NCI-H2081 treated with DMSO at 0.1 percent for 48 hours (cell line): Measurements from ENCODE around the gene XPR1.
"Not testable (repeated sequence)": the region's sequence is repeated elsewhere in the genome, so short reads cannot be mapped to it uniquely, and the experiment has no call there.

Experiments used
- DNase-seq: peaks from one replicate; lab custom pipeline; 2025; lab: John Stamatoyannopoulos, UW

XPR1 gene

DNA sequence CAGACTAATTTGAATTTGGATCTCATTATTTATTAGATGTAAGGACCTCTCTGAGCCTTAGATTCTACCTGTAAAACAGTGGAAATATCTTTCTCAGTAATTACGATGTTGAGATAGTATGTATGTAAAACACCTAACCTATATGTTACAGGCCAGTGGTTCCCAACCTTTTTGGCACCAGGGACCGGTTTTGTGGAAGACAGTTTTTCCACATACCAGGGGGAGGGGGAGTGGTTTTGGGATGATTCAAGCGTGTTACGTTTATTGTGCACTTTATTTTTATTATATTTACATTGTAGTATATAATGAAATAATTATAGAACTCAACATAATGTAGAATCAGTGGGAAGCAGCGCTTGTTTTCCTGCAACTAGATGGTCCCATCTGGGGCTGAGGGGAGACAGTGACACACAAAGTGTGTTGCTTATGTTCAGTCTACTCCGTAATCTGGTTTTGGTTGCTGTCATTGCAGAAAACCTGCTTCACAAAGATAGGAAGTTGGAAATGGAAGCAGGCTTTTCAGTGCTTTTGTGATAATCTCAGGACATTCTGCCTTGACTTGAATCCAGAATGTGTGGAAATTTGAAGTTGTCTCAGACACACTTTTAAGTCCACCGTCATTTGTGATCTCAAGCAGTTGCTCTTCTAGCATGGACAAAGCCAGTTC is 12.8 kb downstream of the XPR1 start:
- no peak for DNase-seq

DNA sequence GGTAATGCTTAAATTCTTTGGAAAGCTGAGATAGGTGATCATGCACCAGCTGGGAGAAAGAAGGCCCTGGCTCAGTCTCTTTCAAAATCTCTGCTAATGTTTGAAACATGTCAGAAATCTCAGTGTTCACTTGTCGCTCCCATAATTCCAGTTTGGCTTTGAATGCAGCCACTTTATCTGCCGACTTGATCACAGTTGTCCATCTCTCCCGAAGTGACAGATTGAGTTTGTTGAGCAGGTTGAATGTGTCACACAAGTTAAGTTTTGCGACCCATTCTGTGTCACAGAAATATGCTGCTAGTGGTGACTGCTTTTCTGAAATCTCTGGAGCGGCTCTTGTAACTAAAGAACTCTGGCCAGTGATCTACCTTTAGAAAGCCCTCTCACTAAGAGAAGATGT is 13.4 kb downstream of the XPR1 start:
- DNase-seq = not testable (repeated sequence)

- no peak for DNase-seq
Measured at GRCh38 chr1:180646093-180646492, 14.3 kb downstream of the XPR1 start.

GRCh38 chr1:180646547-180646946 is 14.7 kb downstream of the XPR1 start:
- DNase-seq = no peak

- no peak for DNase-seq
Measured at GRCh38 chr1:180652792-180653191, 21.0 kb downstream of the XPR1 start.

DNA sequence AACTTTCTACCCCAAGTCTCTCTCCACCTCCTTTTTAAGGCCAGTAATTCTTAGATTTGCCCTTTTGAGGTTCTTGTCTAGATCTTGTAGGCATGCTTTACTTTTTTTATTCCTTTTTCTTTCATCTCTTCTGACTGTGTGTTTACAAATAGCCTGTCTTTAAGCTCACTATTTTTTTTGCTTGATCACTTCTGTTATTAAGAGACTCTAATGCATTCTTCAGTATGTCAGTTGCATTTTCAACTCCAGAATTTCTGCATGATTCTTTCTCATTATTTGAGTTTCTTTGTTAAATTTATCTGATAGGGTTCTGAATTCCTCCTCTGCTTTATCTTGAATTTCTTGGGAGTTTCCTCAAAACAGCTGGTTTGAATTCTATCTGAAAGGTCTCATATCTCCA is 30.9 kb downstream of the XPR1 start:
- no peak for DNase-seq

DNA sequence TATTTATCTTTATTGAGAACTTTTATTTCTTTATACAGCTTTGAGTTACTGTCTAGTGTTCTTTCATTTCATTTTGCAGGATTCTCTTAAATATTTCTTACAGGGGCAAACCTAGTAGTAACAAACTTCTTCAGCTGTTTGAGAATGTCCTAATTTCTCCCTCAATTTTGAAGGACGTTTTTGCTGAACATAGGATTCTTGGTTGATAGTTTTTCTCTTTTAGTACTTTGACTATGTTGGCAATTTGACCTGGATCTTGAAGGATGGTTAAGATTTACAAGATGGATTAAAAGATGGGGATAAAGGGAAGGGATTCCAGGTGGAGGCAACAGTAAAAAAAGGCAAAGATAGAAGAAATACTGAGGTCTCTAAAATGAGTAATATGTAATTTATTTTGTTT is 38.9 kb downstream of the XPR1 start:
- no peak for DNase-seq

GRCh38 chr1:180672105-180672504 is 40.3 kb downstream of the XPR1 start:
- no peak for DNase-seq

- DNase-seq = no peak
Measured at GRCh38 chr1:180672505-180672904, 40.7 kb downstream of the XPR1 start.

DNA sequence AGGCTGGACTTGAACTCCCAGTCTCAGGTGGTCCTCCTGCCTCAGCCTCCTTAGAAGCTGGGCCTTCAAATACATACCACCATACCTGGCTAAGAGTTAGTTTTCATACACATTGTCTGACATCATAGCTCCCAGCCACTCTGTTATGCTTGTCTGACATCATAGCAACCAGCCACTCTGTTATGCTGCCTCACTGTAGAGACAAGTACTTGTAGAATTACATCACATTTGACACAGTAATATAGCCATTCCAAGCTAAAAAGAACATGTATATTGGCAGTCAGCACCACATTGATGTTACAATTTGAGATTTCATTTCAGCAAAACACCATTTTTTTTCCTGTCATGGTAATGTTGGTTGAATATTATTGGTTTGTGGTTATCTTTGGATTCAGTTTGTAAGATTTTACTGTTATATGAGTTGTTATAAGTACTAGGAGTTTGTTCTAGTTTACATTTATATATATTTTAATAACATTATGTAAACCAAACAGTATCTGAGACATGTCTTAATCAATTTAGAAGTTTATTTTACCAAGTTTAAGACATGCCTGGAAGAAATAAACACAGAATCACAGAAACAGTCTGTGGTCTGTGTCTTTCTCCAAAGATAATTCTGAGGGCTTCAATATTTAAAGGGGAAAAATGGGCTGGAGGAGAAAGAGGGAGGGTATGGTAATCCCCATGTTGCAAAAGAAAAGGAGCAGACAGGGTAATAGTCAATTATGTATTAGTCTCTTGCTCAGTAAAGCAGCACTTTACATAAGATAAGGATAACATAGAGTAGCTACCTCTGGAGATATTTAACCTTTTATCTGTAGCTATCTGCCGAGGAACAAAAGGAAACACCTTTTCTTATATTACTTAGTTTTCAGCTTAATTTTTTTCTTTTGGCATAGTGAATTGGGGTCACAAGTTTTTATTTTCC is 43.0 kb downstream of the XPR1 start:
- DNase-seq = no peak

DNA sequence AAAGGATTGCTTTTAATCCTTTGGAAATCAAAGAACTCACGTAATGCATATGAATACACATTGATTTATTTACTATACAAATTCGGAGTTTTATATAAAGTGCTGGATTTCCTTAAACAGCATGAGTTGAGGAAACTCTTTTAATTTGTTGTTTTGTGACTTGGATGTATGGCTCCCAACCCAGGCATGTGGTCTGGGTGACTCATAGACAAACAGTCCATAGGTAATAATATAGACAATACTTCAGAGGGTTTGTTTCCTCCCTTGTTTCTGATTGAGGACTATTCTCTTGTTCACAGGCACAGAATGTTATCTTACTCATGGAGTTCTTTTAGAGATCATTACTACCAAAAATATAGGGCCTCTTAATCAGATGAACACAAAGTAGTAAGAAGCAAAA is 43.8 kb downstream of the XPR1 start:
- DNase-seq = no peak

DNA sequence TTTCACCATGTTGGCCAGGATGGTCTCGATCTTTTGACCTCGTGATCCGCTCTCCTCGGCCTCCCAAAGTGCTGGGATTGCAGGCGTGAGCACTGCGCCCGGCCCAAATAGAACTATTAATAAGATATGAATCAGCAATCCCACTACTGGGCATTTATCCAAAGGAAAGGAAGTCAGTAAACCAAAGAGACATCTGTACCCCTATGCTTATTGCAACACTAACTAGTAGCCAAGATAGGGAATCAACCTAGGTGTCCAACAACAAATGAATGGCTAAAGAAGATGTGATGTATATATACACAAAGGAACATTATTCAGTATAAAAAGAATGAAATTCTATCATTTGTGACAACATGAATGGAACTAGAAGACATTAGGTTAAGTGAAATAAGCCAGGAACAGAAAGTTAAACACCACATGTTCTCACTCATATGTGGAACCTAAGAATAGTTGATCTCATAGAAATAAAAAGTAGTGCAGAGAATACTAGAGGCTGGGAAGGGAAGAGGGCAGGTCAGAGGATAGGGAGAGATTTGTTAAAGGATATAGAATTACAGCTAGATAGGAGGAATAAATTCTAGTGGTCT is 48.8 kb downstream of the XPR1 start:
- no peak for DNase-seq

DNA sequence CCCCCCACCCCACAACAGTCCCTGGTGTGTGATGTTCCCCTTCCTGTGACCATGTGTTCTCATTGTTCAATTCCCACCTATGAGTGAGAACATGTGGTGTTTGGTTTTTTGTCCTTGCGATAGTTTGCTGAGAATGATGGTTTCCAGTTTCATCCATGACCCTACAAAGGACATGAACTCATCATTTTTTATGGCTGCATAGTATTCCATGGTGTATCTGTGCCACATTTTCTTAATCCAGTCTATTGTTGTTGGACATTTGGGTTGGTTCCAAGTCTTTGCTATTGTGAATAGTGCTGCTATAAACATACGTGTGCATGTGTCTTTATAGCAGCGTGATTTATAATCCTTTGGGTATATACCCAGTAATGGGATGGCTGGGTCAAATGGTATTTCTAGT is 51.3 kb downstream of the XPR1 start:
- not testable (repeated sequence) for DNase-seq

- no peak for DNase-seq
Measured at GRCh38 chr1:180691322-180691913, 59.6 kb downstream of the XPR1 start.

DNA sequence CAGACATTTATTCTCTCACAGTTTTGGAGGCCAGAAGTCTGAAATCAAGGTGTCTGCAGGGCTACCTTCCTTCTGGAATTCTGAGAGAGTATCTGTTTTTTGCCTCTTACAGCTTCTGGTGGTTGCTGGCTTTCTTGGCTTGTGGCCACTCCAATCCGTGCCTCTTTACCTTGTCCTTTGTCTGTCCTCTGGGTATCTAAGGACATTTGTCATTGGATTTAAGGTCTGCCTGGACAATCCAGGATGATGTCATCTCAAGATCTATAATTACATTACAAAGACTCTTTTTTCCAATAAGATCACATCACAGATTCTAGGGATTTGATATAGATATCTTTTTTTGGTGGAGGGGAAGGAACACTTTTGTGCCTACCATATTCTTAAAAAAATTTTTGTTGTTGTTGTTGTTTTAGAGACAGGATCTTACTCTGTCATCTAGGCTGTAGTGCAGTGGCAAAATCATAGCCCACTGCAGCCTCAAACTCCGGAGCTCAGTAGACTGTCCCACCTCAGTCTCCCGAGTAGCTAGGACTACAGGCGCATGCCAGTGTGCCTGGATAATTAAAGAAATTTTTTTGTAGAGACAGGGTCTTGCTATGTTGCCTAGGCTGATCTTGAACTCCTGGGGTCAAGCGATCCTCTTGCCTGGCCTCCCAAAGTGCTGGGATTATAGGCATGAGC is 61.9 kb downstream of the XPR1 start:
- DNase-seq = no peak

DNA sequence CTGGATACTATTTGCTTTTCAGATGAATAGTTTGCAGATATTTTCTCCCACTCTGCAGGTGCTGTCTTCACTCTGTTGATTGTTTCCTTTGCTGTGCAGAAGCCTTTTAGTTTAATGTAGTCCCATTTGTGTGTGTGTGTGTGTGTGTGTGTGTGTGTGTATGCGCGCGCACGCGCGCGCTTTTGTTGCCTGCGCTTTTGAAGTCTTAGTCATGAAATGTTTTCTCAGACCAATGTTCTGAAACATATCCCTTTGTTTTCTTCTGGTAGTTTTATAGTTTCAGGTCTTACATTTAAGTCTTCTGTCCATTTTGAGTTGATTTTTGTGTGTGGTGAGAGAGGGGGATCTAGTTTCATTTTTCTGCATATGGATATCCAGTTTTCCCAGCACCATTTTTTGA is 63.5 kb downstream of the XPR1 start:
- no peak for DNase-seq

DNA sequence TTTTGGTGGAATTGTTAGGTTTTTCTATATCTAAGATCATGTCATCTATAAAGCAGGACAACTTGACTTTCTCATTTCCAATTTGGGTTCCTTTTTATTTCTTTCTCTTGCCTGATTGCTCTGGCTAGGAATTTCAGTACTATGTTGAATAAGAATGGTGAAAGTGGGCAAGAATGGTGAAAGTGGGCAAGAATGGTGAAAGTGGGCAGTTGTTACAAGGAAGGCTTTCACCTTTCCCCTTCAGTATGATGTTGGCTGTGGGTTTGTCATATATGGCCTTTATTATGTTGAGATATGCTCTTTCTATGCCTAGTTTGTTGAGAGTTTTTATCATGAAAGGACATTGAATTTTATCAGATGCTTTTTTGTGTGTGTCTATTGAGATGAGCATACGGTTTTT is 64.5 kb downstream of the XPR1 start:
- no peak for DNase-seq

- DNase-seq = no peak
Measured at GRCh38 chr1:180698580-180698979, 66.8 kb downstream of the XPR1 start.

GRCh38 chr1:180702376-180702775 is 70.6 kb downstream of the XPR1 start:
- not testable (repeated sequence) for DNase-seq

DNA sequence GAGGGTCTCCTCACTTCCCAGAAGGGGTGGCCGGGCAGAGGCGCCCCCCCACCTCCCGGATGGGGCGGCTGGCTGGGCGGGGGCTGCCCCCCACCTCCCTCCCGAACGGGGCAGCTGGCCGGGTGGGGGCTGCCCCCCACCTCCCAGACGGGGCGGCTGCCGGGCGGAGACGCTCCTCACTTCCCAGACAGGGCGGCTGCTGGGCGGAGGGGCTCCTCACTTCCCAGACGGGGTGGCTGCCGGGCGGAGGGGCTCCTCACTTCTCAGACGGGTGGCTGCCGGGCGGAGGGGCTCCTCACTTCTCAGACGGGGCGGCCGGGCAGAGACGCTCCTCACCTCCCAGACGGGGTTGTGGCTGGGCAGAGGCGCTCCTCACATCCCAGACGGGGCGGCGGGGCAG is 78.9 kb downstream of the XPR1 start:
- DNase-seq = not testable (repeated sequence)

DNA sequence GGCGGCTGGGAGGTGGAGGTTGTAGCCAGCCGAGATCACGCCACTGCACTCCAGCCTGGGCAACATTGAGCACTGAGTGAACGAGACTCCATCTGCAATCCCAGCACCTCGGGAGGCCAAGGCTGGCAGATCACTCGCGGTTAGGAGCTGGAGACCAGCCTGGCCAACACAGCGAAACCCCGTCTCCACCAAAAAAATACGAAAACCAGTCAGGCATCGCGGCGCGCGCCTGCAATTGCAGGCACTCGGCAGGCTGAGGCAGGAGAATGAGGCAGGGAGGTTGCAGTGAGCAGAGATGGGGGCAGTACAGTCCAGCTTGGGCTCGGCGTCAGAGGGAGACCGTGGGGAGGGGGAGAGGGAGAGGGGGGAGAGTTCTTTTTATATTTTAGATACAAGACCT is 79.4 kb downstream of the XPR1 start:
- DNase-seq = not testable (repeated sequence)

DNA sequence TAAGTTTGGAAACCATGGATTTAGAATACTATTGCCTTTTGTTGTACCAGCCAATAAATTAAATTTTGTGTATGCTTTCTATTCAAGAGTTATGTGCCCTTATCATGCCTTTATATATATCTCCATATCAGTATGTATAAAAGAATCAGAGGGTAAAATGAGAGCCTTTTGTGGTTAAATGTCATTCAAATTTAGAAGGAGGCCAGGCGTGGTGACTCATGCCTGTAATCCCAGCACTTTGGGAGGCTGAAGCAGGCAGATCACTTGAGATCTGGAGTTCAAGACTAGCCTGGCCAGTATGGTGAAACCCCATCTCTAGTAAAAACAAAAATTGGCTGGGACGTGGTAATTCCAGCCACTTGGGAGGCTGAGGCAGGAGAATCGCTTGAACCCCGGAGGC is 88.9 kb downstream of the XPR1 start:
- no peak for DNase-seq
